OCI-LY7 (cell line): Measurements from ENCODE around the gene TRIM38.
"Not testable (repeated sequence)": the region's sequence is repeated elsewhere in the genome, so short reads cannot be mapped to it uniquely, and the experiment has no call there.

ENCODE experiments used
- CTCF ChIP-seq: fragments of 200-600 bp; sonication (generic); conservative IDR thresholded peaks from 2 replicates; pipeline ENCODE4 v1.5.1; 2014; ENCODE audit warnings: mild to moderate bottlenecking, antibody characterized with exemption, low read length, moderate library complexity, mixed read lengths
- EZH2phosphoT487 ChIP-seq: fragments of 200-600 bp; sonication (generic); IDR thresholded peaks from 2 replicates; pipeline ENCODE4 v1.6.1; 2018; ENCODE audit warnings: low read depth, borderline replicate concordance, mild to moderate bottlenecking, mixed run types, antibody characterized with exemption, low read length, moderate library complexity, mixed read lengths

DNA sequence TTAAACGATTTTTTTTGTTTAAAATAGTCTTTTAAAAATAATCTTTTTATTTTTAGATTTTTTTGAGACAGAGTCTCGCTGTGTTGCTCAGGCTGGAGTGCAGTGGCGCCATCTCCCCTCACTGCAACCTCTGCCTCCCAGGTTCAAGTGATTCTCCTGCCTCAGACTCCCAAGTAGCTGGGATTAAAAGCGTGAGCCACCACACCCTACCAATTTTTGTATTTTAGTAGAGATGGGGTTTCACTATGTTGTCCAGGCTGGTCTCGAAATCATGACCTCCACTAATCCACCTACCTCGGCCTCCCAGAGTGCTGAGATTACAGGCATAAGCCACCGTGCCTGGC lies 30.7 kb downstream of the TRIM38 start:
- TF ChIP-seq CTCF = peak; percentile 58; the same call in 1 of the 2 replicates
- not testable (repeated sequence) for TF ChIP-seq EZH2phosphoT487
